Measurements from ENCODE around the gene SIN3B.
A peak's percentile ranks its signal among the peaks of the same experiment; 100 is the strongest.

The SIN3B gene

DNA sequence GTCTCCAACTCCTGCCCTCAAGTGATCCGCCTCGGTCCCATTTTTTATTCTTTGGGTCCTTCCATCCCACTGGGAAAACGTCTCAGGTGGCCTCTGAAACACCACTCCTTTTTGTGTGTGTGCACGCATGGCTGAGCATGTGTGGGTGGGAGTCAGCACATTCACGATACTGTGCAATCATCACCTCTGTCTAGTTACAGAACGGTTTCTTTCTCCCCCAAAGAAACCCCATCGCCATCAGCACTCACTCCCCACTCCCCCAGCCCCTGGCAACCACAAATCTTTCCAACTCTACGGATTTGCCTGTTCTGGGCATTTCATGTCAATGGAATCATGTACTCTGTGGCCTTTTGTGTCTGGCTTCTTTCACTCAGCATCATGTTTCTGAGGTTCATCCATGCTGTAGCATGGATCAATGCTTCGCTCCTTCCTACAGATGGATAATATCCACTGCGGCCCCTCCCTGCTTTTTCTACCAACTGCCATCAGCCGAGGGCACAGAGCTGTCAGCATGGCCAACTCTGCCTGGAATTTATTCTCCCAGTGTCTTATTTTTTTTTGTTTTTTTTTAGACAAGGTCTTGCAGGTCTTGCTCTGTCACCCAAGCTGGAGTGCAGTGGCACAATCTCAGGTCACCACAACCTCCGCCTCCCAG, 69.3 kb downstream of the SIN3B start:
- no peak overlapping the region for H3K4me3 ChIP-seq (ENCODE audit: low read length)
- no peak for DNase-seq (ENCODE audit: low read depth, low spot score)

DNA sequence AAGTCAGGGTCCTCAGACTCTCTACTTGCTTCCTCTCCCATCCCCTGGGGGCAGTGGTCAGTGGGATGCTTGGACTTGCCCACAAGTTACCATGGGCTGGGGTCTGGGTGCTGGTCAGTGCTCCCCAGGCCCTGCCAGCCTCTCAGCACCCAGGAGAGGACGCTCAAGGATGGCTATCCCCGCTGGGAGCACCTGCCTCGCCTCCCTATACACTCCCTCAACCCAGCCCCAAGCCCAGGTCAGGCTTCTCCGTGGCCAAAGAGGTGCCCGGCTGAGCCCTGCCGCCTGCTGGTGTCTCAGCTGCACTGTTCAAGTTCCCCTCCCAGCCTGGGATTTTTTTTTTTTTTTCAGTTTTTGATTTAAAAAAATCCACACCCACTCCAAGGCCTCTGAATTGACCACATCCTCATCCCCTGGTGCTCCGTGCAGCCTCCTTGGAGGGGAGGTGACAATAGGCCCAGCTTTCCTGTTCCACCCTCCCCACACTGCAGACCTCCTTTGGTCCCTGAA, 70.4 kb downstream of the SIN3B start:
- peak; percentile 39 for DNase-seq (ENCODE audit: low read depth, low spot score)
- H3K4me3 ChIP-seq (ENCODE audit: low read length), result no peak overlapping the region

DNA sequence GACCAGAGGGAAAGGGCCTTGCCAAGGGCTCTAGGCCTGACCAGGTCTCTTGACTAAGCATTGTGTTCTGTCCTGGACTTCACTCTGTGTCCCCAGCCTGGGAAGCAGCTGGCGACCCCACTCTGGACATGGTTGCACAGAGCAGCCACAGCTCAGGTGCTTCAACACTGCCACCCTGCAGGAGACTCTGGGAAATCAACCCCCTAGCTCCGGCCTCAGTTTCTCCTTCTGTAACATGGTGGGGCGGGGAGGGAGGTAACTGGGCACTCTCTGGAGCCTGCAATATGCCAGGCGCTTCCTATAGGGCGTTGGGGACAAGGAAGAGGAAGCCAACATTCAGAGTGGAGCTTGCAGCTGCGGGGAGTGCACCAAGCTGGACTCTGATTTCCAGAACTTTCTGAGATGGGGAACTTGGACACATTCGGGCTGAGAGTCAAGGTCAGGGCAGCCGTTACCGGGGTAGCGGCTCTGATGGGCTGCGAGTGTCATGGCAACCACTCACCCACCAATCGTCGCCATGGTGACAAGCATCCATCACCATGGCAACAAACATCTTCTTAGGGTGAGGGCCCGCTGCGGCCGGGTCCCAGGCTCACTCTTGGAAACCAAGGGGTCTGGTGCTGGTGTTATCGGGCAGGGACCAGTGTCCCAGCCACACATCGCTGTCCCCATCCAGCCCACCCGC, 72.4 kb downstream of the SIN3B start:
- H3K4me3 ChIP-seq (ENCODE audit: low read length), result no peak overlapping the region
- no peak for DNase-seq (ENCODE audit: low read depth, low spot score)

DNA sequence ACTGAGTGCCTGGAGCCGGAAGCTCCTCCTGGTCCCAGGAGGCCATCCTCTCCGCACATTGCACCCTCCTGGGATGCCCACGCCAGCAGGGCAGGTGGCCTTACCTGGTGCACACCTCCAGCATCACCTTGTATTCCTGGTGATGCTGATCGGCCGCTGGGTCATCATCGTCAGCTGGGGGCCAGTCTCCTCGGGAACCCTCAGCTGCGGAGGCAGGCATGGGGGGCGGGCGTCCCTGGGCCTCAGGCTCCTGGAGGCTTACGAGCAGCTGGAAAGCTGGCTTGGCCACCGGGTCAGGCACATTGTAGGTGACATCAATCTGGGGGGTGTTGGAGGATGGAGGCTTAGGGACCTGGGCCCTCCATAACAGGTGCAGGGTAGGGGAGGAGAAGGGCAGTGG, 73.3 kb downstream of the SIN3B start:
- no peak for DNase-seq (ENCODE audit: low read depth, low spot score)
- H3K4me3 ChIP-seq (ENCODE audit: low read length), result no peak overlapping the region

DNA sequence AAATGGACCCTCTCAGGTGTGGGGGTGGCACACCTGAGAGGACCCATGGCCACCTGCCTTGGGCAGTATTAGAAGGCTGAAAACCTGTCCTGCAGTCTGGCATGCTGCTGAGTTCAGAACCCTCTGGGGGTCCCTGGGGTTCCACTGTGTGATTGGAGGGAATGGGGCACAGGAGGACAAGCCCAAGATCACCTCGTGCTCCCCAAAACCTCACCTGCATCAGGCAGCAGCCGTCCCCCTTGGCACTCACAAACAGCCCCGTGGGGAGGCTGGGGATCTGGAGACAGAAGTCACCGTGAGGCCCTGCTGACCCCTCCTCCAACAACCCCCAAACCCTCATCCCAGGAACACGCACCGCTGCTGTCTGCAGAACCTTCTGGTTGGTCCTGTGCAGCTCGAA, 74.1 kb downstream of the SIN3B start:
- DNase-seq (ENCODE audit: low read depth, low spot score), result no peak
- no peak overlapping the region for H3K4me3 ChIP-seq (ENCODE audit: low read length)

DNA sequence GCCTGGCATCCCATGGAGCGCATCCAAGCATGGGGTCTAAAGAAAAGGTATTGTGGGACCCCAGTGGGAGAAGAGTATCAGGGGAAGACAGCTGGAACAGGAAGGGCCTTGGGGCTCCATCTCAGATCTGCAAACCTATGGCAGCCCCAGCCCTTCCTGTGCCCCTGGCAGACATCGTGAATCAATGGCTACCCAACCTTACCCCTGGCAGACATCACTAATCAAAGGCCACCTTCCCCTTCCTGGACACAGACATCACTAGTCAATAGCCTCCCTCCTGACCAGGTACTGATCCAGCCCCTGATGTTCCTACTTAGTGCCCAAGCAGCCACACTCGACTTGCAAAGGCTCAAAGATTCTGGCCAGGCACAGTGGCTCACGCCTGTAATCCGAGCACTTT, 75.4 kb downstream of the SIN3B start:
- H3K4me3 ChIP-seq (ENCODE audit: low read length), result no peak overlapping the region
- DNase-seq (ENCODE audit: low read depth, low spot score), result no peak

DNA sequence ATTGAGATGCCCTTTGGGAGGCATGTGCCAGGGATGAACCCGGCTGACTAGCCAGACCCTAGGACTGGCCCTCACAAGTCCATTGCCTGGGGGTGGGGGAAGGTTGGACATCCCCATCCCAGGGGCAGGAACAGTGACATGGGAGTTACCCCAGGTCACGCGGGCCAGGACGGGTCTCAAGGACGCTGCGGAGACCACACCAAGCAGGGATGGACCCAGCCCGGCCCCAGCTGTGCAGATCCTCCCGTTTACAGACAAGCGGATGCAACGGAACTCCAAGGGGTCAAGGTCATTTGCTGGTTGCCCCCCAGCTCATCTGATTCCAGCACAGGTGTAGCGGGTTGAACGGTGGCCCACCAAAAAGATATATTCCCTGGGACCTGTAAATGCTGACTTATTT, 79.6 kb downstream of the SIN3B start:
- DNase-seq (ENCODE audit: low read depth, low spot score), result no peak
- no peak overlapping the region for H3K4me3 ChIP-seq (ENCODE audit: low read length)

DNA sequence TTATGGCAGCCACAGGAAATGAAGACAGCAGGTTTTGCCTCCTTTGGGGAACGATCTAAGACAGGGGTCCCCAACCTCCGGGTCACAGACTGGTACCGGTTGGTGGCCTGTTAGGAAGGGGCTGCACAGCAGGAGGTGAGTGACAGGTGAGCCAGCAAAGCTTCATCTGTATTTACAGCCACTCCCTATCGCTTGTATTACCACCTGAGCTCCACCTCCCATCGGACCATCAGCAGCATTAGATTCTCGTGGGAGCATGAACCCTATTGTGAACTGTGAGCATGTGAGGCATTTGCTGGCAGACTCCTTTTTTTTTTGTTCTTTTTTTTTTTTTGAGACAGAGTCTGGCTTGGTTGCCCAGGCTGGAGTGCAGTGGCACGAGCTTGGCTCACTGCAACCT, 81.8 kb downstream of the SIN3B start:
- no peak for DNase-seq (ENCODE audit: low read depth, low spot score)
- no peak overlapping the region for H3K4me3 ChIP-seq (ENCODE audit: low read length)

DNA sequence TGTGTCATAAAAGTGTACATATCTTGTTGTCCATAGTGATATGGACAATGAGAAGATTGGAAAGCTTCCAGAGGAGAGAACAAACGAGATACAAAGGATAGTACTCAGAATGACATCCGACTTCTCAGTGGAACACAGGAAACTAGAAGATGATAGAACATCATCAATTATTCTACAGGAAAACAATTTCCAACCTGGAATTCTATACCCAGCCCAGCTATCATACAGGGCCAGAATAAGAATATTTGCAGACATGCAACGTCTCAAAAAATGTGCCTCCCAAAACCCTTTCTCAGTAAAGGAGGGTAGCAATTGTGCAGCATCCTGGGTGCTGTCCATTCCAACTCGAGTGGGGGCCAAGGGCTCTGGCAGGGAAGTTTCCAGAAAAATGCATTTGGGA, 83.6 kb downstream of the SIN3B start:
- H3K4me3 ChIP-seq (ENCODE audit: low read length), result no peak overlapping the region
- no peak for DNase-seq (ENCODE audit: low read depth, low spot score)

DNA sequence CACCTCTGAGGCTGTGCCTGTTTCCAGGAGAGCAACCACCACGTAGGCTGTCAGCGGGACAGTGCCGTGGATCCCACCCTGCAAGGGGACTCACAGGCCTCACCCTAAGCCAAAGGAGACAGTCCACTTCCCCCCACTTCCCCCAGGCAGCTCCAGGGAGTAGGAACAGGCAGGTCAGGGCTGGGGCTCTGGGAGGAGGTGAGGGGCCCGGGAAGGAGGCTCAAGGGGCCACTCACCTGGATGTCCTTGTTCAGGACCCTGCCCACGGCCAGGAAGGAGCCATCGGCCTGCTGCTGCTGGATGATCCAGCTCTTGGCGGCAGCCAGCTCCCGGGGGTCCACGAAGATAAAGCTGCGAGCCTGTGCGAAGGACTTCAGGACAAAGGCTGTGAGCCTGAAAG, 85.2 kb downstream of the SIN3B start:
- H3K4me3 ChIP-seq (ENCODE audit: low read length), result no peak overlapping the region
- no peak for DNase-seq (ENCODE audit: low read depth, low spot score)

DNA sequence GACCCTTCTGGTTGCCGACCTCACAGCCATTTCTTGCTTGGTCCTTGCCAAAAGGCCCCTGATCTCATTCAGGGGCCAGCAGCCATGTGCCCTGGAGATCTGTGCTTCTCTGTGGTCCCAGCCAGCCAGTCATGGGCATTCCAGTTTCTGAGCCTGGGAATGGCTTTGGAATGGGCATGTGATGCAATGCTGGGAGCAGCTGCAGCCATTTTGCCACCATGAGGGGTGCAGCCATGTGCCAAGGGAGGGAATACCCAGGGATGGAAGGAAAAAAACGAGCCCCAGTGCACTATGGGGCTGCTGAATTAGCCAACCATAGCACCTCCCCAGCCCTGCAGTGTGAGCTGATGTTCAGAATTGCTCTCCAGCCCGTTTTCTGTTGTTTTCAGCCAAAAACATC, 85.9 kb downstream of the SIN3B start:
- H3K4me3 ChIP-seq (ENCODE audit: low read length), result no peak overlapping the region
- DNase-seq (ENCODE audit: low read depth, low spot score), result no peak

DNA sequence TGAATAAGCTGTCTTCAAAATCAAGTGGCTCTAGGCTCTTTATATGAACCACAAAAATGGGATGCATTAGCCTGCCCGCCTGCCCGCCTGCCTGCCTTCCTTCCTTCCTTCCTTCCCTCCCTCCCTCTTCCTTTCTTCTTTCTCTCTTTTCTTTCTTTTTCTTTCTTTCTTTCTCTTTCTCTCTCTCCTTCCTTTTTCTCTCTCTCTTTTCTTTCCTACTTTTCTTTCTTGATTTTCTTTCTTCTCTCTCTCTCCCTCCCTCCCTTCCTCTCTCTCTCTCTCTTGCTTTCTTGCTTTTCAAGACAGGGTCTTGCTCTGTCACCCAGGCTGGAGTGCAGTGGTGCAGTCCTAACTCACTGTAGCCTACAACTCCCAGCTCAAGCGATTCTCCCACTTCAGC, 86.5 kb downstream of the SIN3B start:
- no peak for DNase-seq (ENCODE audit: low read depth, low spot score)
- no peak overlapping the region for H3K4me3 ChIP-seq (ENCODE audit: low read length)

DNA sequence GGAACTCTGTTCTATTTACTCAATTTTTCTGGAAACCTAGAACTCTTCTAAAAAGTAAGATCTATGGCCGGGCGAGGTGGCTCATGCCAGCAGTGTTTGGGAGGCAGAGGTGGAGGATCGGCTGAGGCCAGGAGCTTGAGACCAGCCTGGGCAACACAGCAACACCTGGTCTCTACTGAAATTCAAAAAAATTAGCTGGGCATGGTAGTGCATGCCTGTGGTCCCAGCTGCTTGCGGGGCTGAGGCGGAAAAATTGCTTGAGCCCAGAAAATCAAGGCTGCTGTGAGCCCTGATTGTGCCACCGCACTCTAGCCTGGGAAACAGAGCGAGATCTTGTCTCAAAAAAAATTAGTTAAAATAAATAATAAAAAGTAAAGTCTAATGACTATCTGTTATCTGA, 88.2 kb downstream of the SIN3B start:
- H3K4me3 ChIP-seq (ENCODE audit: low read length), result no peak overlapping the region
- no peak for DNase-seq (ENCODE audit: low read depth, low spot score)

DNA sequence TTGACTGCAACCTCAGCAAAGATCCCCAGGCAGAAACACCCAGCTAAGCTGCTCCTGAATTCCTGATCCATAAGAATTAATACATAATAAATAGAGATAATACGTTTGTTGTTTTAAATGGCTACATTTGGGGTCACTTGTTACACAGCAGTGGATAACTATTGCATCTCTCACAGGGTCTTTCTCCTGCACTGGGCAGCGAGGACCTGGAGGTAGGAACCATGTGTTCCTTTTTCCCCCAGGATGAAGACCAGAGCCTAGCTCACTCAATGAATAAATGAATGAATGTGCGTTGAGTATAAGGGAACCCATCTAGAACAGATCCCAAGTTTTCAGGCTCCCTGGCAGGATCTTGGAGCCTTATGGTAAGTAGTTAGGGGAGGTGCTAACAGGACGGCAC, 90.3 kb downstream of the SIN3B start:
- DNase-seq (ENCODE audit: low read depth, low spot score), result no peak
- no peak overlapping the region for H3K4me3 ChIP-seq (ENCODE audit: low read length)

DNA sequence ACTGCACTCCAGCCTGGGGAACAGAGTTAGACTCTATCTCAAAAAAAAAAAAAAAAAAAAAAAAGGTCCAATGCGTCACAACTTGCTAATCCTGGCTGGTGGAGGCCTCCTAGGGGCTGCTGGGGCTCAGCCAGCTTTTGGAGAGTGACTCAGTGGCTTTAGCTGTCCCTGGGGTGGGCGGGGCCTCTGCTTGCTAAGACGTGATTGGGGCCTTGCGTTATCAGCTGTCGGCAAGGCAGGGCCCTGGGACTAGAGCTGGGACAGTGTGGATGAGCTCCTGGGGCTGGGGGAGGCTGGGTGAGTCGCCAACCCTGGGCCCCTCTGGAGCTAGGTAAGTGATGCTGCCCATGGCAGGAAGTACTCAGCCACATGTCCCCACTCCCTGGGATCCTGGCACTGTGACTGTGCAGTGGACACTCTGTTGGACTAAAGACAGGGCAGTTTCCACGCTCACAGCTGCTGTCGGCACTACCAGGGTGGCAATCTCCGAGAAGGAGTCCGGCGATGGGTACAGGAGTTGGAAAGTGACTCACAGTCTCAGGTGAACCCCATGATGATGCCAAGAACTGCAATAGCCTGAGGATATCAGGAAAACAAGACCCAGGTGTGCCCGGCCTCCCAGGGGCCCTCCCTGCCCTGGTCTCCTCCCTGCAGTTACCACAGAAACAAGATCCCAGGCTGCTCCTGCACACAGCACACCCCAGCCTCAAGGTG, 91.8 kb downstream of the SIN3B start:
- DNase-seq (ENCODE audit: low read depth, low spot score), result no peak
- H3K4me3 ChIP-seq (ENCODE audit: low read length), result no peak overlapping the region

DNA sequence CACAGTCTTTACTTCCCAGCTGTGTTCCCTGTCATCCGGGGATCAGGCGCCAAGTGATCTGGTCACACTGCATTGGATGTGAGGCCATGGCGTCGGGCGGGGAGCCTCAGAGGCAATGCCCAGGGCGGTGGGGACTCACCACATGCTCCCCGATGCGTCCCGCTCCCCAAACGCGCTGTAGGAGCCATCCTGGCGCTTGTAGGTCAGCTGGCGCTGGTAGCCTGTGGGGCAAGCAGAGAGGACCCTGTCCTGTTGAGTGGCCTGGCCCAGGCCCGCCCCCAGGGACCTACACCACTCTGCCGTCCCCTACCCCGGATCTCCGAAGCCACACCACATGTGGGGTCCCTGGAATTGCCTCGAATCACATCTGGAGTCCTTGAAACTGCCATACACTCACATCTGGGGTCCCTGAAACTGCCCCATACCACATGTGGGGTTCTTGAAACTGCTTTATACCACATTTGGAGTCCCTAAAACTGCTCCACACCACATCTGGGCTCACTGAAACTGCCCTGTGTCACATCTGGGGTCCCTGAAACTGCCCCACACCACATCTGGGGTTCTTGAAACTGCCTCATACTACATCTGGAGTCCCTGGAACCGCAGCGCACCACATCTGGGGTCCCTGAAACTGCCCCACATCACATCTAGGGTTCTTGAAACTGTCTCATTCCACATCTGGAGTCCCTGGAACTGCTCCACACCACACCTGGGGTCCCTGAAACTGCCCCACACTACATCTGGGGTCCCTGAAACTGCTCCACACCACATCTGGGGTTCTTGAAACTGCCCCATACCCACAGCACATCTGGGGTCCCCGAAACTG, 92.8 kb downstream of the SIN3B start:
- DNase-seq (ENCODE audit: low read depth, low spot score), result no peak
- no peak overlapping the region for H3K4me3 ChIP-seq (ENCODE audit: low read length)

DNA sequence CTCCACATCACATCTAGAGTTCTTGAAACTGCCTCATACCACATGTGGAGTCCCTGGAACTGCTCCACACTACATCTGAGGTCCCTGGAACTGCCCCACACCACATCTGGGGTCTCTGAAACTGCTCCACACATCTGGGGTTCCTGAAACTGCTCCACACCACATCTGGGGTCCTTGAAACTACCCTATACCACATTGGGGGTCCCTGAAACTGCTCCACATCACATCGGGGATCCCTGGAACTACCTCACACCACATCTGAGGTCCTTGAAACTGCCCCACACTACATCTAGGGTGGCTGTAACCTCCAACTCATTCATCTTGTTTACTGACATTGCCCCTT, 93.4 kb downstream of the SIN3B start:
- DNase-seq (ENCODE audit: low read depth, low spot score), result no peak
- H3K4me3 ChIP-seq (ENCODE audit: low read length), result no peak overlapping the region

DNA sequence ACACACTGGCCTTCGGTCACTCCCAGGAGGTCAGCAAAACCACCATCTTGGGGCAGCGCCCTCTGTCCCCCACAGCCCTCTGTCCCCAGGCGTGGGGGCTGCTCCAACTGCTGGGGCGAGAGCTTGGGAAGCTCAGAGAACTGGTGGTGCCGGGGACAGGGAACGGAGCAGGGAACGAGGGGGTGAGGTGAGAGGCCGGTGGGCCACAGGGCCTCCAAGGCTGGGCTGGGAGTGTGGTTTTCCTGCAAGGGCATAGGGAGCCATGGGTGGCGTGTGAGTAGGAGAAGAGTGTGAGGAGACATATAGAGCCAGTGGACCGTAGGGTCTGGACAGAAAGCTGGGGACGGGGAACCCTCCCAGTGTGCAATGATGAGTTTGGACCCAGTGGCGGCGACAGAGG, 93.8 kb downstream of the SIN3B start:
- no peak for DNase-seq (ENCODE audit: low read depth, low spot score)
- no peak overlapping the region for H3K4me3 ChIP-seq (ENCODE audit: low read length)

DNA sequence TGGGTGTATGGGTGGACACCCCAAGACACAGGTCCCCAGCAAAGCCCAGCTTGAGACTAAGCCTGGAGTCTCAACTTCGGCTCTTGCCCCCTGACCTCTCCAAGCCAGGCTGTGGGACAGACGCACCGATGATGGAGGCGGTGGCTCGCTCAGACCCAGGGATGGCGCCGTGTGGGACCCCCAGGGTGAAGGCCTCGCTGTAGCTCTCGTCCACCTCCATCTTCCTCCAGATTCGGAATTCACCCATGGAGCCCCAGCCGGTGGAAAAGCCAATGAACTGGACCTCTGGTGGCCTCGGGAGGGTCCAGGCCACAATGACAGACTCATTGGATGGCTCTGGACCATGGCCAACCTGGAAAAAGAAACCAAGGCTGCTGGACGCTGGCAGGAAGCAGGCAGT, 98.7 kb downstream of the SIN3B start:
- no peak overlapping the region for H3K4me3 ChIP-seq (ENCODE audit: low read length)
- DNase-seq (ENCODE audit: low read depth, low spot score), result no peak

DNA sequence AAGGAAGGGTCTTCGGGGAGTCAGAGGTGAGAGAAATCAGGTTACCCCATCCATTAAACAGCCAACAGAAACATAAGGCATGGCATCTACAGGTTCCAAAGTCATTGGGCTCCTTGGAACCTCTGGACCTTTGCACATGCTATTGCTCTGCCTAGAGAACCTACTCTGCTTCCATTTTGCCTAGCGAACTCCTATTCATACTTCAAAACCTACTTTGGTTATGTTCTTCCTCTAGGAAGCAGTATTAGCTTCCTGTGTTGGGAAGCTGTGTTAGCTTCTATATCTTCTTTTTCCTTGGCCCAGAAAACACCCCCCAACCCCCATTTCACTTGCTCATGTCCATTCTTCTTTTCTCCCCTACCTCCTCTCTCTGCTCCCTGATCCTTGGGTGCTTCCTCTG, 99.2 kb downstream of the SIN3B start:
- DNase-seq (ENCODE audit: low read depth, low spot score), result no peak
- no peak overlapping the region for H3K4me3 ChIP-seq (ENCODE audit: low read length)
